Ectodermal cell (in vitro differentiated cells): ENCODE results near the gene NSD1.

ENCODE experiments used
- H3K27ac ChIP-seq: 2 replicates; pipeline ENCODE4 v1.7.0; 2013; ENCODE audit warnings: mild to moderate bottlenecking, low read depth, low read length; ENCODE audit not compliant: insufficient read depth, poor library complexity, severe bottlenecking
- H3K27me3 ChIP-seq: 2 replicates; pipeline ENCODE4 v1.7.0; 2013; ENCODE audit warnings: mild to moderate bottlenecking, low read length; ENCODE audit not compliant: insufficient read depth, control insufficient read depth, poor library complexity, severe bottlenecking
- H3K36me3 ChIP-seq: one replicate; pipeline ENCODE4 v1.7.0; 2013; ENCODE audit warnings: low read length; ENCODE audit not compliant: control insufficient read depth, insufficient read depth
- H3K4me1 ChIP-seq: one replicate; pipeline ENCODE4 v1.7.0; 2013; ENCODE audit warnings: low read length; ENCODE audit not compliant: control insufficient read depth, insufficient read depth
- H3K4me3 ChIP-seq: 2 replicates; pipeline ENCODE4 v1.7.0; 2013; ENCODE audit warnings: low read depth, low read length, control low read depth; ENCODE audit not compliant: insufficient read depth
- H3K9me3 ChIP-seq: 2 replicates; pipeline ENCODE4 v1.7.0; 2013; ENCODE audit warnings: mild to moderate bottlenecking, low read length, moderate library complexity; ENCODE audit not compliant: control insufficient read depth
- WGBS, 2 experiments: methylation state at CpG; one replicate each; pipeline ENCODE4 v1.1.7; 2013; ENCODE audit warnings: missing lambda C conversion rate in 2 of 2; 5-methylcytosine and 5-hydroxymethylcytosine counted together

NSD1 gene

GRCh38 chr5:177346820-177347219, 213.2 kb downstream of the NSD1 start:
- no peaks in the 10 kb centered on the region for H3K36me3 ChIP-seq
- 69 to 73% methylated on average over 4 of the region's 4 CpGs for WGBS, 2 experiments

DNA sequence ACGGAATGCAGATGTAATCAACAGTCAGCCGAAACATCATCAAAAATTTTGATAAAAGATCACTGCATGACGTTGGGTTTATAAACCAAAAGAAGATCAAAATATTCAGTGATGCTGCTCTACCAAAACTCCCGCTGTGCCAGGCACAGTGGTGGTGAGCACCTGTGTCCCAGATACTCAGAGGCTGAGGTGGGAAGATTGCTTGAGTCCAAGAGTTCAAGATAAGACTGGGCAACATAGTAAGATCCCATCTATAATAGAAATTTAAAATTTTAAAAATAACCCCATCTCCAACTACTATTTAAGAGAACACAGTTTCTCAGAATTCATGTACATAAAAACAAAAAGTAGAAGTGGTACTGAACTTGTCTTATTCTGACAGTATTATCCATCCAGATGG, 214.1 kb downstream of the NSD1 start:
- no peak overlapping the region for H3K4me3 ChIP-seq
- 96% methylated on average over 4 of the region's 4 CpGs for WGBS, 2 experiments

More at GRCh38 chr5:177346820-177347219, 213.2 kb downstream of the NSD1 start:
- Histone ChIP-seq H3K4me3 (no peak overlapping the region), H3K4me1 (peaks cover 16% of the 10 kb centered on the region), H3K27me3 (no peaks in the 10 kb centered on the region), H3K27ac (no peak overlapping the region), H3K9me3 (no peaks in the 10 kb centered on the region)

GRCh38 chr5:177349362-177349647, 215.7 kb downstream of the NSD1 start:
- peaks cover 16% of the 10 kb centered on the region for H3K4me1 ChIP-seq
- no peak overlapping the region for H3K27ac ChIP-seq
- 91 to 93% methylated on average over 3 of the region's 3 CpGs for WGBS, 2 experiments
- H3K9me3 ChIP-seq: no peaks in the 10 kb centered on the region
- H3K27me3 ChIP-seq: no peaks in the 10 kb centered on the region
- H3K36me3 ChIP-seq: no peaks in the 10 kb centered on the region
- no peak overlapping the region for H3K4me3 ChIP-seq

More for the DNA sequence above, 214.1 kb downstream of the NSD1 start:
- Histone ChIP-seq H3K27ac (no peak overlapping the region), H3K9me3 (no peaks in the 10 kb centered on the region), H3K27me3 (no peaks in the 10 kb centered on the region), H3K4me1 (peaks cover 16% of the 10 kb centered on the region), H3K36me3 (no peaks in the 10 kb centered on the region)

DNA sequence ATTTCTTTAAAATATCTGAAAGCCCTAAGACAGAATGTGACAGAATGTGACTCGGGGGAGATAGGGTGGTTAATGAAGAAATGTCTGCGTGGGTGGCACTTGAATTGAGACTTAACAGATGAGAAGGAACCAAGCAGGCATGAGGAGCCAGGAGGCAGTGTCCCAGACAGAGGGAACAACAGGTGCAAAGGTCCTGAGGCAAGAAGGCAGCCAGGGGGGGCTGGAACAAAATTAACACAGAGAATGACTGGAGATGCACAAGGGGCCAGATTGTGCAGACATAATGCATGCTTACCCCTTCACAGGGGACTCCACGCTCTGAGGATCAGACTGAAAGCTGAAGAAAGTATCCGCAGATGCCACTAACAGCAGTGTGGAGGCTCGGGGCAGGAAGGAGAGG, 216.2 kb downstream of the NSD1 start:
- H3K9me3 ChIP-seq: no peaks in the 10 kb centered on the region
- no peaks in the 10 kb centered on the region for H3K27me3 ChIP-seq
- WGBS, 2 experiments: 94 to 95% methylated on average over 5 of the region's 5 CpGs
- H3K4me3 ChIP-seq: no peak overlapping the region
- no peak overlapping the region for H3K27ac ChIP-seq
- H3K36me3 ChIP-seq: no peaks in the 10 kb centered on the region
- peaks cover 16% of the 10 kb centered on the region for H3K4me1 ChIP-seq
